Heart right ventricle (tissue), 16 donors: Measurements from ENCODE around the gene KCNMA1. TPM values are rescaled to one million over a fixed set of nuclear protein-coding genes. Genes with fewer than 3 reads are reported as not detected.
A peak's percentile ranks its signal among the peaks of the same experiment; 100 is the strongest.

Experiments used
- ATAC-seq, 8 donors: fragments of 200-7000 bp; cut with Tn5 transposase; one replicate each; pipeline ENCODE4 v1.9.1; 2020; ENCODE audit warnings: mild to moderate bottlenecking in 8 of 8, moderate library complexity in 8 of 8, moderate number of reproducible peaks in 1 of 8
- DNase-seq, 2 donors: peaks; one replicate each; pipeline ENCODE4 v3.0.0-alpha.2; 2020
- H3K27ac ChIP-seq, 10 donors: fragments of 200-600 bp; sonication (generic) in 2 of 10; one replicate each; pipeline versions ENCODE4 v1.5.0 to v1.8.0; 2020 to 2022; ENCODE audit warnings: mild to moderate bottlenecking in 3 of 10
- H3K27me3 ChIP-seq, 7 donors: fragments of 200-600 bp; one replicate each; pipeline ENCODE4 v1.8.0; 2021 to 2022; ENCODE audit warnings: mild to moderate bottlenecking in 2 of 7
- H3K36me3 ChIP-seq, 9 donors: fragments of 200-600 bp; sonication (generic) in 1 of 9; one replicate each; pipeline versions ENCODE4 v1.5.0 to v1.8.0; 2020 to 2022; ENCODE audit warnings: mild to moderate bottlenecking in 2 of 9
- H3K4me1 ChIP-seq, 9 donors: fragments of 200-600 bp; sonication (generic) in 1 of 9; one replicate each; pipeline versions ENCODE4 v1.5.0 to v1.8.0; 2020 to 2022; ENCODE audit warnings: mild to moderate bottlenecking in 4 of 9
- H3K4me3 ChIP-seq, 10 donors: fragments of 200-600 bp; sonication (generic) in 2 of 10; one replicate each; pipeline versions ENCODE4 v1.5.0 to v1.8.0; 2020 to 2022; ENCODE audit warnings: mild to moderate bottlenecking in 7 of 10, moderate library complexity in 2 of 10
- H3K9me3 ChIP-seq, 11 donors: fragments of 200-600 bp in 10 of 11; sonication (generic) in 2 of 11; one replicate each; pipeline versions ENCODE4 v1.5.0 to v1.8.0; 2013 to 2022; ENCODE audit warnings: mild to moderate bottlenecking in 2 of 11, control low read depth in 1 of 11, moderate library complexity in 1 of 11
- CTCF ChIP-seq, 9 donors: fragments of 200-600 bp; sonication (generic) in 2 of 9; IDR thresholded peaks; one replicate each; pipeline versions ENCODE4 v1.5.0 to v1.8.0; 2021 to 2022; ENCODE audit warnings: antibody characterized with exemption in 9 of 9, mild to moderate bottlenecking in 5 of 9, moderate library complexity in 1 of 9
- WGBS, 2 donors: extraction: QIAGEN DNeasy Blood & Tissue Kit; methylation state at CpG; one replicate each; pipeline ENCODE4 v1.1.7; 2013; ENCODE audit warnings: inconsistent platforms in 1 of 2; 5-methylcytosine and 5-hydroxymethylcytosine counted together
- intact Hi-C, 10 donors: fragments of 100-400 bp; cut with DNase I; formaldehyde crosslinking; loops; one replicate each; pipeline versions ENCODE4 v1.11.1 to v1.14.2; 2022
- polyA plus RNA-seq, 2 donors: library from polyadenylated mRNA; stranded (reverse); fragments of 200-250 nt; gene quantifications; one replicate each; pipeline ENCODE4 v1.2.3, GENCODE V29; 2013
- total RNA-seq, 10 donors: library from RNA; stranded (reverse); fragmentation: NEBNext Ultra II Directional in 3 of 10; extraction: Animal tissue kit (Norgen Biotek cat#: 25700) in 3 of 10; gene quantifications; one replicate each; pipeline versions ENCODE4 v1.2.1 to v1.2.4, GENCODE V29; 2021 to 2023
- donor health status: Arrhythmogenic right ventricular cardiomyopathy.
- donor health status: ischemic (EF 13 %, LVEDD 7.1; RV severe dilation, severe dysfunction).
- donor health status: healthy with polysubstance abuse.
- donor health status: DM: no; HTN: yes; CAD: no.
- donor health status: DM: no; HTN: no; CAD: no.
- donor health status: ischemic (EF 25% LVEDD 6.9; RV normal size, moderate dysfunction).
- donor health status: ischemic (EF 25% LVEDD 5.7; RV mildly dilated, moderate dysfunction).
- donor health status: healthy.
- donor health status: DM: yes; HTN: yes; CAD: no.
- donor health status: Ischemic cardiomyopathy.
- donor health status: ischemic (EF 35%, LVEDD 5.7; RV mildly dilated, moderate dysfunction).
- donor health status: nonischemic (EF 11% LVEDD 7.7; RV severe dilation, severe dysfunction).
- donor health status: DM: yes; HTN: yes; CAD: no.
- donor health status: PGD.
- donor health status: ischemic (EF 29% LVEDD 5.4; RV normal size, mild dysfunction).
- donor health status: nonischemic (EF 23%, LVEDD 6.1; RV moderate dilation, normal function).

The KCNMA1 gene
- total and polyA plus RNA-seq, 12 donors: 0.59 to 5.3 (median 1.6) TPM

GRCh38 chr10:77636967-77637531 is 559 bp downstream of the KCNMA1 start:
- intact Hi-C loops: loop anchor here in 1 of 10 donors (10.0 kb wide), 1 partner anchor 142 kb away; no protein-coding TSS in a partner anchor
- WGBS, 2 donors: 1% methylated on average over 53 of the region's 53 CpGs
- ATAC-seq (no peak), DNase-seq (no peak)
- TF ChIP-seq CTCF (IDR thresholded peaks at IDR 0.05): no peak
- no peaks in the 10 kb centered on the region for H3K36me3 ChIP-seq
- H3K27ac ChIP-seq: peak overlapping the region in 1 of 10 donors; percentile 47
- no peaks in the 10 kb centered on the region for H3K9me3 ChIP-seq
- H3K27me3 ChIP-seq: peaks cover 12 to 93% (median 81%) of the 10 kb centered on the region in 7 donors
- H3K4me1 ChIP-seq: peaks cover 0 to 17% (median 7%) of the 10 kb centered on the region in 9 donors
- peak overlapping the region in 9 of 10 donors; percentile 32 to 54 (median 50) for H3K4me3 ChIP-seq

DNA sequence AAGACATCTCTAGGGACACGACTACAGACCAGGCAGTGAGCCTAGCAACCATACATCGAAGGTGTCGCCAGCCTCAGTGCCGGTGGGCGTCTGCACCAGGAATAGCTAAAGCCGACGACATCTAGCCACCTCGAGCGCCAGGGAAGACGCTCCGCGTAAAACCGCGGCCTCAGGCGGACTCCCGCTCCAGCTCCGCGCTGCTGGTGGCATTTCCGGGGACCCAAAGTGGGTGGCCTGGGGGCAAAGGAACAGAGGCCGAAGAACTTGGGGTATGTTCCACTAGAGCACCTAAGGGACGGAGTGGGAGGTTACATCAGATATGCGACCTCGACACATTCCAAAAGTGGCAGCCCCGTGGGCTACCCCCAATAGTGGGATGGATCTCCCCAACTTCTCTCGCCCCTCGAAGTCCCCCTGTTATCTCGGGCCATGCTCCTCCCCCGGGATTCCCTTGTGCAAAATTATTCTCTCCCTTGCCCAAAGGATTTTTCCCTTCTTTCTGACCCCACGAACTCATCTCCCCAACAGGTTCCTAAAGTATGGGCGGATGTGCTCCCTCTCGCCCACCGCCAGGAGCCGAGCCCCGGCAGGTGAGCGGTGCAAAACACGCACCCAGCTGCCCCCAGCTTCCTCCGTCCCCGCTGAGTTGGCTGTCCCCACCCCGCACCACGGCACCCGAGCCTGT is 1.2 kb downstream of the KCNMA1 start:
- no peak for ATAC-seq
- H3K4me3 ChIP-seq: peak overlapping the region in 9 of 10 donors; percentile 32 to 54 (median 50)
- intact Hi-C loops: loop anchor here in 1 of 10 donors (10.0 kb wide), 1 partner anchor 142 kb away; no protein-coding TSS in a partner anchor
- no peak overlapping the region for H3K27ac ChIP-seq
- H3K36me3 ChIP-seq: no peaks in the 10 kb centered on the region
- TF ChIP-seq CTCF (IDR thresholded peaks at IDR 0.05): no peak
- peaks cover 0 to 16% (median 7%) of the 10 kb centered on the region in 9 donors for H3K4me1 ChIP-seq
- H3K9me3 ChIP-seq: no peaks in the 10 kb centered on the region
- 2 to 3% methylated on average over 41 of the region's 41 CpGs for WGBS, 2 donors
- H3K27me3 ChIP-seq: peaks cover 12 to 97% (median 81%) of the 10 kb centered on the region in 7 donors
- no peak for DNase-seq

- DNase-seq (no peak), ATAC-seq (no peak)
- Histone ChIP-seq H3K36me3 (no peaks in the 10 kb centered on the region), H3K9me3 (no peaks in the 10 kb centered on the region), H3K4me1 (peaks cover 0 to 16% (median 7%) of the 10 kb centered on the region in 9 donors), H3K27ac (no peak overlapping the region), H3K4me3 (peak overlapping the region in 2 of 10 donors; percentile 51 to 54), H3K27me3 (peaks cover 12 to 92% (median 73%) of the 10 kb centered on the region in 7 donors)
- 23 to 24% methylated on average over 13 of the region's 13 CpGs for WGBS, 2 donors
- intact Hi-C loops: loop anchor here in 1 of 10 donors (10.0 kb wide), 1 partner anchor 141 kb away; no protein-coding TSS in a partner anchor
- no peak for TF ChIP-seq CTCF (IDR thresholded peaks at IDR 0.05)
These were observed 2.0 kb downstream of the KCNMA1 start for GRCh38 chr10:77635402-77636227.

- no peak for TF ChIP-seq CTCF (IDR thresholded peaks at IDR 0.05)
- Histone ChIP-seq H3K27ac (no peak overlapping the region), H3K9me3 (no peaks in the 10 kb centered on the region), H3K27me3 (peaks cover 12 to 90% (median 66%) of the 10 kb centered on the region in 7 donors), H3K4me1 (peaks cover 0 to 16% (median 7%) of the 10 kb centered on the region in 9 donors), H3K36me3 (no peaks in the 10 kb centered on the region), H3K4me3 (no peak overlapping the region)
- no peak for ATAC-seq
- 72 to 73% methylated on average over 4 of the region's 4 CpGs for WGBS, 2 donors
- intact Hi-C loops: loop anchor here in 1 of 10 donors (10.0 kb wide), 1 partner anchor 140 kb away; no protein-coding TSS in a partner anchor
- no peak for DNase-seq
These were observed 2.7 kb downstream of the KCNMA1 start for GRCh38 chr10:77634939-77635338.
